ENCODE data around the gene ARHGAP12.
A peak's percentile ranks its signal among the peaks of the same experiment; 100 is the strongest.

The ARHGAP12 gene

GRCh38 chr10:31947144-31947926 is 18.7 kb upstream of the ARHGAP12 start:
- peak; percentile 31 for DNase-seq

- DNase-seq = no peak
These were observed 16.8 kb upstream of the ARHGAP12 start for GRCh38 chr10:31945392-31945791.

- no peak for DNase-seq
These were observed 15.4 kb upstream of the ARHGAP12 start for GRCh38 chr10:31944071-31944433.

- DNase-seq = no peak
These were observed 14.3 kb upstream of the ARHGAP12 start for GRCh38 chr10:31942892-31943291.

- no peak for DNase-seq
These were observed 13.8 kb upstream of the ARHGAP12 start for GRCh38 chr10:31942435-31942834.

- no peak for DNase-seq
These were observed 12.4 kb upstream of the ARHGAP12 start for GRCh38 chr10:31940839-31941653.

GRCh38 chr10:31939797-31940708 is 11.4 kb upstream of the ARHGAP12 start:
- no peak for DNase-seq

GRCh38 chr10:31937371-31937770 is 8.7 kb upstream of the ARHGAP12 start:
- no peak for DNase-seq

- DNase-seq = no peak
These were observed 8.3 kb upstream of the ARHGAP12 start for GRCh38 chr10:31936933-31937332.

- DNase-seq = no peak
These were observed 7.5 kb upstream of the ARHGAP12 start for GRCh38 chr10:31936086-31936485.

GRCh38 chr10:31935678-31936077 is 7.0 kb upstream of the ARHGAP12 start:
- DNase-seq = no peak

GRCh38 chr10:31932838-31933237 is 4.2 kb upstream of the ARHGAP12 start:
- no peak for DNase-seq

- no peak for DNase-seq
These were observed 2.2 kb upstream of the ARHGAP12 start for GRCh38 chr10:31930856-31931255.

GRCh38 chr10:31930023-31930751 is 1.6 kb upstream of the ARHGAP12 start:
- DNase-seq = peak; percentile 6

GRCh38 chr10:31929261-31930022 is 811 bp upstream of the ARHGAP12 start:
- DNase-seq = no peak

- DNase-seq = no peak
These were observed 615 bp downstream of the ARHGAP12 start for GRCh38 chr10:31927884-31928548.

- no peak for DNase-seq
These were observed 1.1 kb downstream of the ARHGAP12 start for GRCh38 chr10:31927565-31927883.

GRCh38 chr10:31926765-31927564 is 1.7 kb downstream of the ARHGAP12 start:
- DNase-seq = no peak

GRCh38 chr10:31926160-31926559 is 2.5 kb downstream of the ARHGAP12 start:
- DNase-seq = no peak

- DNase-seq = no peak
These were observed 3.8 kb downstream of the ARHGAP12 start for GRCh38 chr10:31924833-31925232.

Data from SIG-M5 (cell line).